ENCODE results near the gene NGDN.

NGDN gene

GRCh38 chr14:23521785-23522640, 52.5 kb downstream of the NGDN start:
- H3K4me3 ChIP-seq (ENCODE audit: low read depth, low read length), result no peak overlapping the region
- no peak for DNase-seq (ENCODE audit: low read depth)
- no peak for TF ChIP-seq CTCF (IDR thresholded peaks at IDR 0.05; ENCODE audit: insufficient read depth, low read depth, low read length, missing control alignments)

DNA sequence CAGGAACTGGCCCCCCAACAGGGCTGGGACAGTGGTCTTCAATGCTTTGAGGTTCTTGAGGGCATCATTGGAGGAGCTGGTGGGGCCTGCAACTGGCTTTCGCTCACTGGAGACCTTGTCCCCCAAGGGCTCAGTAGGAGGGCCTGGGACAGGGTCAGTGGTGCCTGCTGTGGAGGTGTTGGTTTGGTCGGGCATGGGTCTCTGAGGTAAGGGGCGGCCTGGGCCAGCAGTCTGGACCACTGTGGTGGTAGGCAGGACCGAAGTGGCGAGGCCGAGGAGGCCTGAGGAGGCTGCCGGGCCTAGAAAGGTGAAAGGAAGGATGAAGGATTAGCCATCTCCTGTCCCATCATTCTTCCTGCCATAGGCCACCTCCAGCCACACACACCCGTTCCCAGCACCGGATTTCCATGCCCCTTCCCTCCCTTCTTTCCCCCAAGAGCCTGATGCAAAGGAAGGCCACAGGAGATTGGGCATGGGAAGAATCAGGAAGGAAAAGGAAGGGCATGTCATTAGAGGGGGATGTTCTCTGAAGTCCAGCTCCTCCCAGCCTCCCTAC, 53.2 kb downstream of the NGDN start:
- DNase-seq (ENCODE audit: low read depth), result no peak
- TF ChIP-seq CTCF (IDR thresholded peaks at IDR 0.05; ENCODE audit: insufficient read depth, low read depth, low read length, missing control alignments), result no peak

GRCh38 chr14:23523229-23524016, 53.9 kb downstream of the NGDN start:
- no peak overlapping the region for H3K4me3 ChIP-seq (ENCODE audit: low read depth, low read length)
- no peak for DNase-seq (ENCODE audit: low read depth)
- TF ChIP-seq CTCF (IDR thresholded peaks at IDR 0.05; ENCODE audit: insufficient read depth, low read depth, low read length, missing control alignments), result no peak

More for the DNA sequence above, 53.2 kb downstream of the NGDN start:
- no peak overlapping the region for H3K4me3 ChIP-seq (ENCODE audit: low read depth, low read length)

DNA sequence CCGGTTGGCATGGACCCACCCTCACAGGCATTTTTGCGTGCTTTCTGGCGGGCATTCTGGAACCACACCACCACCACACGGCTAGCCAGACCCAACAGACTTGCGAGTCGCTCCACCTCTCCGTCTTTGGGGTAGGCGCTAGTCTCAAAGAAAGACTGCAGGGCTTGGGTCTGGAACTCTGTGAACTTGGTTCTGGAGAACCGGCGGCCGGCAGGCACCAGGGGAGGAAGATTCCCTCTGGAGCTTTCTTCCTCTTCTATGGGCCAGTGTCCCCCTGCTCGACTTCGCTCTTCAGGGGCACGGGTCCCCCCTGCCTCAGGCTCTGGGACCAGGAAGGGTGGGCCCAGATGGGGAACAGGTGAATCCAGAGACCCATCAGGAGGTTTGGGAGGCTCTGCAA, 55.5 kb downstream of the NGDN start:
- DNase-seq (ENCODE audit: low read depth), result no peak
- no peak overlapping the region for H3K4me3 ChIP-seq (ENCODE audit: low read depth, low read length)
- TF ChIP-seq CTCF (IDR thresholded peaks at IDR 0.05; ENCODE audit: insufficient read depth, low read depth, low read length, missing control alignments), result no peak

- DNase-seq (ENCODE audit: low read depth), result no peak
- no peak for TF ChIP-seq CTCF (IDR thresholded peaks at IDR 0.05; ENCODE audit: insufficient read depth, low read depth, low read length, missing control alignments)
Measured at GRCh38 chr14:23525611-23526010, 56.1 kb downstream of the NGDN start.

More at GRCh38 chr14:23525611-23526010, 56.1 kb downstream of the NGDN start:
- no peak overlapping the region for H3K4me3 ChIP-seq (ENCODE audit: low read depth, low read length)

All from GM12865 (cell line).